ENCODE results near the gene PAX6.
A peak's percentile ranks its signal among the peaks of the same experiment; 100 is the strongest.

Gene PAX6

GRCh38 chr11:31812383-31813381, 1.6 kb upstream of the PAX6 start:
- DNase-seq: no peak
- in situ Hi-C loops (cut with MboI; ENCODE audit: low pct_unique_long_range_greater_than_20kb, low sequenced_read_pairs): no loop called here

- in situ Hi-C loops (cut with MboI; ENCODE audit: low pct_unique_long_range_greater_than_20kb, low sequenced_read_pairs): no loop called here
Measured at GRCh38 chr11:31809857-31810778, 1.0 kb downstream of the PAX6 start.

GRCh38 chr11:31809541-31809856, 1.6 kb downstream of the PAX6 start:
- in situ Hi-C loops (cut with MboI; ENCODE audit: low pct_unique_long_range_greater_than_20kb, low sequenced_read_pairs): no loop called here
- DNase-seq: no peak

More at GRCh38 chr11:31809857-31810778, 1.0 kb downstream of the PAX6 start:
- DNase-seq: peak; percentile 57

- in situ Hi-C loops (cut with MboI; ENCODE audit: low pct_unique_long_range_greater_than_20kb, low sequenced_read_pairs): no loop called here
- DNase-seq: peak; percentile 44
Measured at GRCh38 chr11:31808721-31809540, 2.2 kb downstream of the PAX6 start.

GRCh38 chr11:31807799-31808667, 3.1 kb downstream of the PAX6 start:
- DNase-seq: peak; percentile 15
- in situ Hi-C loops (cut with MboI; ENCODE audit: low pct_unique_long_range_greater_than_20kb, low sequenced_read_pairs): no loop called here

GRCh38 chr11:31806928-31807798, 4.0 kb downstream of the PAX6 start:
- DNase-seq: no peak
- in situ Hi-C loops (cut with MboI; ENCODE audit: low pct_unique_long_range_greater_than_20kb, low sequenced_read_pairs): no loop called here

- in situ Hi-C loops (cut with MboI; ENCODE audit: low pct_unique_long_range_greater_than_20kb, low sequenced_read_pairs): no loop called here
- DNase-seq: no peak
Measured at GRCh38 chr11:31806186-31806927, 4.8 kb downstream of the PAX6 start.

- no peak for DNase-seq
- in situ Hi-C loops (cut with MboI; ENCODE audit: low pct_unique_long_range_greater_than_20kb, low sequenced_read_pairs): no loop called here
Measured at GRCh38 chr11:31805629-31806185, 5.4 kb downstream of the PAX6 start.

GRCh38 chr11:31805037-31805628, 6.0 kb downstream of the PAX6 start:
- in situ Hi-C loops (cut with MboI; ENCODE audit: low pct_unique_long_range_greater_than_20kb, low sequenced_read_pairs): no loop called here
- no peak for DNase-seq

GRCh38 chr11:31804312-31805036, 6.6 kb downstream of the PAX6 start:
- DNase-seq: no peak
- in situ Hi-C loops (cut with MboI; ENCODE audit: low pct_unique_long_range_greater_than_20kb, low sequenced_read_pairs): no loop called here

GRCh38 chr11:31803813-31804311, 7.3 kb downstream of the PAX6 start:
- in situ Hi-C loops (cut with MboI; ENCODE audit: low pct_unique_long_range_greater_than_20kb, low sequenced_read_pairs): no loop called here
- DNase-seq: no peak

- DNase-seq: no peak
- in situ Hi-C loops (cut with MboI; ENCODE audit: low pct_unique_long_range_greater_than_20kb, low sequenced_read_pairs): no loop called here
Measured at GRCh38 chr11:31802990-31803812, 7.9 kb downstream of the PAX6 start.

GRCh38 chr11:31802609-31802989, 8.5 kb downstream of the PAX6 start:
- DNase-seq: no peak
- in situ Hi-C loops (cut with MboI; ENCODE audit: low pct_unique_long_range_greater_than_20kb, low sequenced_read_pairs): no loop called here

GRCh38 chr11:31802000-31802551, 9.0 kb downstream of the PAX6 start:
- no peak for DNase-seq
- in situ Hi-C loops (cut with MboI; ENCODE audit: low pct_unique_long_range_greater_than_20kb, low sequenced_read_pairs): no loop called here
